ENCODE data around the gene CRKL.

The CRKL gene

DNA sequence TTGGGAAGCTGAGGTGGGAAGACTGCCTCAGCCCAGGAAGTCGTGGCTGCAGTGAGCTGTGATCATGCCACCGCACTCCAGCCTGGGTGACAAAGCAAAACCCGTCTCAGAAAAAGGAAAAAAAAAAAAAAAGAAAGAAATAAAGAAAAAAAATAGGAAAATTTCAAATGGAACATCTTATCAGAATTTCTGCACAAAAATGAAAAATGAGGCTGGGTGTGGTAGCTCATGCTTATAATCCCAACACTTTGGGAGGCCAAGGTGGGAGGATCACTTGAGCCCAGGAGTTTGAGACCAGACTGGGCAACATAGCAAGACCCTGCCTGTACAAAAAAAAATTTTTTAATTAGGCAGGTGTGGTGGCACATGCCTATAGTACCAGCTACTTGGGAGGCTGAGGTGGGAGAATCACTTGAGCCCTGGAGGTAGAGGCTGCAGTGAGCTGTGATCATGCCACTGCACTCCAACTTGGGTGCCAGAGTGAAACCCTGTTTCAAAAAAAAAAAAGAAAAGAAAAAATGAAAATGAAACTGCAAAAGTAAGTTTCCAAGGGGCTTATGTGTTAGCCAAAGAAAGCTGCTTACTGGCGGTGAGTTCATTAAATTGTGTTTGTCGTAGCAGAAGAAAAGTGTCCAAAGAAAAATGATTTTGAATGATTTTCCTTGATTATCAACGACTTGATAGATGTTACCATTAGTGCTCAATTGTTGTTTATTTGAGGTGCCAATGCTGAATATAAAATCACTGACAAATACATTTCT is 7.5 kb upstream of the CRKL start:
- no peak overlapping the region for H2BK120ac ChIP-seq (ENCODE audit: low read depth, low read length)
- no peak overlapping the region for H3K27ac ChIP-seq (ENCODE audit: low read depth, low read length)
- H4K5ac ChIP-seq (ENCODE audit: low read length) = no peak overlapping the region
- H3K79me1 ChIP-seq (ENCODE audit: low read length) = no peaks in the 10 kb centered on the region
- H2BK5ac ChIP-seq (ENCODE audit: low read length) = no peak overlapping the region
- no peak overlapping the region for H4K8ac ChIP-seq (ENCODE audit: low read depth, low read length)
- no peak for DNase-seq
- no CpG with 5 or more reads among the region's 6 CpGs for WGBS (ENCODE audit: extremely low coverage, insufficient coverage, low lambda C conversion rate)
- H2BK15ac ChIP-seq (replicated peaks; ENCODE audit: low read depth) = no peak overlapping the region
- no peak overlapping the region for H2AK5ac ChIP-seq (ENCODE audit: low read length)
- no peaks in the 10 kb centered on the region for H3K79me2 ChIP-seq (ENCODE audit: control insufficient read depth, insufficient read depth, low read length)
- no peak overlapping the region for H3K18ac ChIP-seq (ENCODE audit: low read length)
- no peak overlapping the region for H3K4me2 ChIP-seq (ENCODE audit: low read length)
- H3K23ac ChIP-seq (ENCODE audit: low read length) = no peak overlapping the region
- H3K36me3 ChIP-seq (ENCODE audit: control insufficient read depth, insufficient read depth, low read length) = no peaks in the 10 kb centered on the region
- H3K4me3 ChIP-seq (ENCODE audit: low read length) = no peak overlapping the region
- H3K4ac ChIP-seq (ENCODE audit: low read depth, low read length) = no peak overlapping the region
- H3K27me3 ChIP-seq (ENCODE audit: insufficient read depth, low read length, poor library complexity) = no peaks in the 10 kb centered on the region
- H3K9ac ChIP-seq (ENCODE audit: low read length) = no peak overlapping the region
- H3K4me1 ChIP-seq (ENCODE audit: control insufficient read depth, low read depth, low read length) = no peaks in the 10 kb centered on the region
- H3K56ac ChIP-seq (ENCODE audit: low read length) = no peak overlapping the region

DNA sequence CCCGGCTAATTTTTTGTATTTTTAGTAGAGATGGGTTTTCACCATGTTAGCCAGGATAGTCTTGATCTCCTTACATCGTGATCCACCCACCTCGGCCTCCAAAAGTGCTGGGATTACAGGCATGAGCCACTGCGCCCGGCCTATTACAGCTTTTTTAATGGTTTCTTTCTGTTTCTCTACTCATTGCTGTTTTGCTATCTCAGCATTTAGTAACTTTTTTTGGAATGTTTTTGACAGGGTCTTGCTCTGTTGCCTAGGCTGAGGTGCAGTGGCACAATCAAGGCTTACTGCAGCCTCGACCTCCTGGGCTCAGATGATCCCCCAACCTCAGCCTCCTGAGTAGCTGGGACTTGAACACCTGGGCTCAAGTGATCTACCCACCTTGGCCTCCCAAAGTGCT is 4.7 kb upstream of the CRKL start:
- Histone ChIP-seq H3K4me2 (ENCODE audit: low read length) (no peak overlapping the region), H3K4ac (ENCODE audit: low read depth, low read length) (no peak overlapping the region), H2AK5ac (ENCODE audit: low read length) (no peak overlapping the region), H3K18ac (ENCODE audit: low read length) (no peak overlapping the region), H3K79me1 (ENCODE audit: low read length) (no peaks in the 10 kb centered on the region), H3K56ac (ENCODE audit: low read length) (no peak overlapping the region), H2BK120ac (ENCODE audit: low read depth, low read length) (no peak overlapping the region), H4K8ac (ENCODE audit: low read depth, low read length) (no peak overlapping the region), H2BK5ac (ENCODE audit: low read length) (no peak overlapping the region), H3K79me2 (ENCODE audit: control insufficient read depth, insufficient read depth, low read length) (peaks cover 2% of the 10 kb centered on the region), H3K4me3 (ENCODE audit: low read length) (no peak overlapping the region), H3K9ac (ENCODE audit: low read length) (no peak overlapping the region), H4K5ac (ENCODE audit: low read length) (no peak overlapping the region), H3K36me3 (ENCODE audit: control insufficient read depth, insufficient read depth, low read length) (no peaks in the 10 kb centered on the region), H3K27ac (ENCODE audit: low read depth, low read length) (no peak overlapping the region), H3K23ac (ENCODE audit: low read length) (no peak overlapping the region), H3K27me3 (ENCODE audit: insufficient read depth, low read length, poor library complexity) (no peaks in the 10 kb centered on the region), H2BK15ac (replicated peaks; ENCODE audit: low read depth) (no peak overlapping the region), H3K4me1 (ENCODE audit: control insufficient read depth, low read depth, low read length) (no peaks in the 10 kb centered on the region)
- no peak for DNase-seq
- WGBS (ENCODE audit: extremely low coverage, insufficient coverage, low lambda C conversion rate) = no CpG with 5 or more reads among the region's 6 CpGs

DNA sequence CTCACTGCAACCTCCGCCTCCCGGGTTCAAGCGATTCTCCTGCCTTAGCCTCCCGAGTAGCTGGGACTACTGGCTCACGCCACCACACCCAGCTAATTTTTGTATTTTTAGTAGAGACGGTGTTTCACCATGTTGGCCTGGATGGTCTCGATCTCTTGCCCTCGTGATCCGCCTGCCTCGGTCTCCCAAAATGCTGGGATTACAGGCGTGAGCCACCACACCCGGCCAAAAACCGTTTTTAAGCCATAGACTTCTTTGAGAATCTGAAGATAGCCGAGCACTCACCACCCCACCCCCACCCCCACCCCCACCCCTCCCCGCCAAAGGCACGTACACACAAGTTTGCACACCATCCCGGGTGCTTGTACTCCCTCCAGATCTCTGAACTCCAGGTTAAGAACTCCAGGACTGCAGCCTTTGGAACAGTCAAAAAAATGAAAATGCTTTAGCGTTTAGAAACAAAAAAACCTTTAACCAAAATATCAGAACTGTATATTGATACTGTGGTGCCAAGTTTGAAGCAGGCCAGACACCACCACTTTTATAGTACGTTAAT is 1.5 kb downstream of the CRKL start:
- Histone ChIP-seq H3K4ac (ENCODE audit: low read depth, low read length) (no peak overlapping the region), H3K18ac (ENCODE audit: low read length) (no peak overlapping the region), H3K27me3 (ENCODE audit: insufficient read depth, low read length, poor library complexity) (no peaks in the 10 kb centered on the region), H4K8ac (ENCODE audit: low read depth, low read length) (no peak overlapping the region), H3K4me1 (ENCODE audit: control insufficient read depth, low read depth, low read length) (peaks cover 4% of the 10 kb centered on the region), H3K56ac (ENCODE audit: low read length) (peak overlapping the region; percentile 76), H3K27ac (ENCODE audit: low read depth, low read length) (no peak overlapping the region), H3K36me3 (ENCODE audit: control insufficient read depth, insufficient read depth, low read length) (no peaks in the 10 kb centered on the region), H3K4me3 (ENCODE audit: low read length) (peak overlapping the region; percentile 49), H2BK5ac (ENCODE audit: low read length) (no peak overlapping the region), H4K5ac (ENCODE audit: low read length) (no peak overlapping the region), H3K9ac (ENCODE audit: low read length) (peak overlapping the region; percentile 83), H3K23ac (ENCODE audit: low read length) (no peak overlapping the region), H3K79me2 (ENCODE audit: control insufficient read depth, insufficient read depth, low read length) (peaks cover 62% of the 10 kb centered on the region), H3K79me1 (ENCODE audit: low read length) (no peaks in the 10 kb centered on the region), H3K4me2 (ENCODE audit: low read length) (peak overlapping the region; percentile 76), H2BK120ac (ENCODE audit: low read depth, low read length) (no peak overlapping the region), H2BK15ac (replicated peaks; ENCODE audit: low read depth) (no peak overlapping the region), H2AK5ac (ENCODE audit: low read length) (no peak overlapping the region)
- no CpG with 5 or more reads among the region's 19 CpGs for WGBS (ENCODE audit: extremely low coverage, insufficient coverage, low lambda C conversion rate)
- DNase-seq = no peak

DNA sequence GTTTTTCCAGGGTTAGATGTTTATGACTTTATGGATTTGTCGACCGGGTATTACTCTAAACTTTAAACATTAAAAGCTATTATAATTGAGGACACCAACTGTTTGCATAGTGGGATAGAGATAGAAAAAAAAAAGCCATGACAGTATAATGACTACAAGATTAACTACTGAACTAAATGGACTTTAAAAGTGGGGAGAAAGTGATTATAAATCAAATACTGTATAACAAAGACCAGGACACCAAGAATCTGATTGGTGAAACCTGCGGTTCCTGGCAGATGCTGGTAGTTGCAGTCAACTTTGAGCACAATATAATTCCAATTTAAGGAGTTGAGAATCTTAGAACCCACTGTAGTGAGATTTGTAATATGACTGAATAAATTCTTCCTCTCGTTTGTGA is 2.5 kb downstream of the CRKL start:
- Histone ChIP-seq H3K79me1 (ENCODE audit: low read length) (no peaks in the 10 kb centered on the region), H3K27ac (ENCODE audit: low read depth, low read length) (no peak overlapping the region), H3K18ac (ENCODE audit: low read length) (no peak overlapping the region), H3K27me3 (ENCODE audit: insufficient read depth, low read length, poor library complexity) (no peaks in the 10 kb centered on the region), H3K79me2 (ENCODE audit: control insufficient read depth, insufficient read depth, low read length) (peaks cover 72% of the 10 kb centered on the region), H4K8ac (ENCODE audit: low read depth, low read length) (no peak overlapping the region), H3K36me3 (ENCODE audit: control insufficient read depth, insufficient read depth, low read length) (no peaks in the 10 kb centered on the region), H3K4ac (ENCODE audit: low read depth, low read length) (no peak overlapping the region), H4K5ac (ENCODE audit: low read length) (no peak overlapping the region), H3K4me1 (ENCODE audit: control insufficient read depth, low read depth, low read length) (peaks cover 4% of the 10 kb centered on the region), H2BK15ac (replicated peaks; ENCODE audit: low read depth) (no peak overlapping the region), H2BK120ac (ENCODE audit: low read depth, low read length) (no peak overlapping the region), H3K23ac (ENCODE audit: low read length) (no peak overlapping the region), H3K4me2 (ENCODE audit: low read length) (peak overlapping the region; percentile 37), H3K4me3 (ENCODE audit: low read length) (no peak overlapping the region), H2BK5ac (ENCODE audit: low read length) (no peak overlapping the region), H2AK5ac (ENCODE audit: low read length) (no peak overlapping the region), H3K9ac (ENCODE audit: low read length) (peak overlapping the region; percentile 54), H3K56ac (ENCODE audit: low read length) (no peak overlapping the region)
- DNase-seq = no peak
- no CpG with 5 or more reads among the region's 4 CpGs for WGBS (ENCODE audit: extremely low coverage, insufficient coverage, low lambda C conversion rate)

DNA sequence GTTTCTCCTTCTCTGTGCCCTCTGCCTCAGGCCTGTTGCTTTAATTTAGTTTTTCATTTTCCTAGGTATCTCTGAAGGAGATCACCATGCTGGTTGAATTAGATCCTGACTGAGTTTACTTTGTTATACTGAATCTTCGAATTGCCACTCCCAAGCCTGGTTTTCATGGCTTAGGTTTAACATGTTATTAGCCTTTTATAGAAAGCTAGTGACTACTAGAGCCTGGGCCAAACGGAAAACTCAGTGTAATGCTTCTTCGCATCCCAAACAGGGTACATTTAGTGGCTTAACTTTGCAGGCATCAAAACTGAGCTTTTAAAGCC is 3.6 kb downstream of the CRKL start:
- no peak overlapping the region for H3K4me3 ChIP-seq (ENCODE audit: low read length)
- no peak overlapping the region for H3K18ac ChIP-seq (ENCODE audit: low read length)
- no peaks in the 10 kb centered on the region for H3K36me3 ChIP-seq (ENCODE audit: control insufficient read depth, insufficient read depth, low read length)
- no peaks in the 10 kb centered on the region for H3K79me1 ChIP-seq (ENCODE audit: low read length)
- H3K23ac ChIP-seq (ENCODE audit: low read length) = no peak overlapping the region
- peak overlapping the region; percentile 76 for H3K56ac ChIP-seq (ENCODE audit: low read length)
- H2BK15ac ChIP-seq (replicated peaks; ENCODE audit: low read depth) = no peak overlapping the region
- DNase-seq = no peak
- H4K8ac ChIP-seq (ENCODE audit: low read depth, low read length) = no peak overlapping the region
- no peak overlapping the region for H2AK5ac ChIP-seq (ENCODE audit: low read length)
- H3K79me2 ChIP-seq (ENCODE audit: control insufficient read depth, insufficient read depth, low read length) = peaks cover 82% of the 10 kb centered on the region
- no peak overlapping the region for H2BK5ac ChIP-seq (ENCODE audit: low read length)
- no peak overlapping the region for H4K5ac ChIP-seq (ENCODE audit: low read length)
- no CpG with 5 or more reads among the region's 3 CpGs for WGBS (ENCODE audit: extremely low coverage, insufficient coverage, low lambda C conversion rate)
- no peak overlapping the region for H3K4ac ChIP-seq (ENCODE audit: low read depth, low read length)
- H3K9ac ChIP-seq (ENCODE audit: low read length) = peak overlapping the region; percentile 53
- H3K27ac ChIP-seq (ENCODE audit: low read depth, low read length) = no peak overlapping the region
- no peaks in the 10 kb centered on the region for H3K27me3 ChIP-seq (ENCODE audit: insufficient read depth, low read length, poor library complexity)
- no peak overlapping the region for H2BK120ac ChIP-seq (ENCODE audit: low read depth, low read length)
- H3K4me2 ChIP-seq (ENCODE audit: low read length) = peak overlapping the region; percentile 45
- peaks cover 4% of the 10 kb centered on the region for H3K4me1 ChIP-seq (ENCODE audit: control insufficient read depth, low read depth, low read length)

Data from mesendoderm (in vitro differentiated cells).